Trophoblast cell (in vitro differentiated cells and primary cell): ENCODE results near the gene MRPL4.

Experiments
- DNase-seq, 2 donors: peaks; one replicate each; pipeline ENCODE4 v3.0.0-alpha.2; 2016
- H2AFZ ChIP-seq: 2 replicates; pipeline ENCODE4 v1.6.1; 2013; ENCODE audit warnings: low read length, moderate library complexity, mild to moderate bottlenecking; ENCODE audit not compliant: insufficient read depth, poor library complexity
- H2AK5ac ChIP-seq: 2 replicates; pipeline ENCODE4 v1.6.1; 2013; ENCODE audit warnings: mild to moderate bottlenecking, low read length
- H2BK120ac ChIP-seq: 2 replicates; pipeline ENCODE4 v1.6.1; 2013; ENCODE audit warnings: low read length, mild to moderate bottlenecking, moderate library complexity; ENCODE audit not compliant: insufficient read depth, poor library complexity
- H2BK12ac ChIP-seq: 2 replicates; pipeline ENCODE4 v1.6.1; 2013; ENCODE audit warnings: mild to moderate bottlenecking, low read length, moderate library complexity
- H2BK5ac ChIP-seq: 2 replicates; pipeline ENCODE4 v1.6.1; 2013; ENCODE audit warnings: low read length, low read depth, moderate library complexity, mild to moderate bottlenecking; ENCODE audit not compliant: poor library complexity
- H3K14ac ChIP-seq: 2 replicates; pipeline ENCODE4 v1.6.1; 2013; ENCODE audit warnings: mild to moderate bottlenecking, low read length
- H3K18ac ChIP-seq: 2 replicates; pipeline ENCODE4 v1.6.1; 2013; ENCODE audit warnings: mild to moderate bottlenecking, low read length
- H3K23ac ChIP-seq: 2 replicates; pipeline ENCODE4 v1.6.1; 2013; ENCODE audit warnings: low read length
- H3K27ac ChIP-seq: 2 replicates; pipeline ENCODE4 v1.5.1; 2013; ENCODE audit warnings: low read depth, mild to moderate bottlenecking, inconsistent platforms, low read length, moderate library complexity
- H3K27me3 ChIP-seq: 2 replicates; pipeline ENCODE4 v1.6.1; 2013; ENCODE audit warnings: inconsistent platforms, mild to moderate bottlenecking, low read length, moderate library complexity; ENCODE audit not compliant: insufficient read depth
- H3K36me3 ChIP-seq, 2 experiments: 1 replicate in 1 of 2; 2 replicates in 1 of 2; pipeline ENCODE4 v1.6.1; 2013; ENCODE audit warnings: low read length in 2 of 2, mild to moderate bottlenecking in 2 of 2, moderate library complexity in 1 of 2; ENCODE audit not compliant: insufficient read depth in 2 of 2, control insufficient read depth in 1 of 2
- H3K4ac ChIP-seq: 2 replicates; pipeline ENCODE4 v1.6.1; 2013; ENCODE audit warnings: low read depth, mild to moderate bottlenecking, low read length, moderate library complexity
- H3K4me1 ChIP-seq, 2 experiments: 1 replicate in 1 of 2; 2 replicates in 1 of 2; pipeline ENCODE4 v1.6.1; 2013; ENCODE audit warnings: low read length in 2 of 2, mild to moderate bottlenecking in 2 of 2, moderate library complexity in 1 of 2; ENCODE audit not compliant: insufficient read depth in 2 of 2, control insufficient read depth in 1 of 2
- H3K4me2 ChIP-seq: 2 replicates; pipeline ENCODE4 v1.6.1; 2013; ENCODE audit warnings: inconsistent platforms, mild to moderate bottlenecking, low read length, moderate library complexity
- H3K4me3 ChIP-seq: 2 replicates; pipeline ENCODE4 v1.5.1; 2013; ENCODE audit warnings: mild to moderate bottlenecking, low read depth, low read length, inconsistent platforms
- H3K79me1 ChIP-seq: one replicate; pipeline ENCODE4 v1.6.1; 2013; ENCODE audit warnings: low read length
- H3K79me2 ChIP-seq: 2 replicates; pipeline ENCODE4 v1.6.1; 2013; ENCODE audit warnings: low read length, mild to moderate bottlenecking; ENCODE audit not compliant: control insufficient read depth, insufficient read depth, poor library complexity
- H3K9ac ChIP-seq: 2 replicates; pipeline ENCODE4 v1.6.1; 2013; ENCODE audit warnings: mild to moderate bottlenecking, low read length
- H3K9me3 ChIP-seq: 2 replicates; pipeline ENCODE4 v1.6.1; 2013; ENCODE audit warnings: low read depth, mild to moderate bottlenecking, control low read depth, inconsistent platforms, low read length; ENCODE audit not compliant: insufficient read depth
- H4K12ac ChIP-seq: 2 replicates; pipeline ENCODE4 v1.6.1; 2013; ENCODE audit warnings: low read depth, mild to moderate bottlenecking, low read length, moderate library complexity
- H4K8ac ChIP-seq: 2 replicates; pipeline ENCODE4 v1.6.1; 2013; ENCODE audit warnings: low read depth, mild to moderate bottlenecking, low read length, moderate library complexity
- H4K91ac ChIP-seq: one replicate; pipeline ENCODE4 v1.6.1; 2013; ENCODE audit warnings: low read depth, mild to moderate bottlenecking, low read length, moderate library complexity
- WGBS: extraction: QIAGEN DNeasy Blood & Tissue Kit; methylation state at CpG from one replicate; pipeline ENCODE4 v1.1.7; 2013; ENCODE audit warnings: missing lambda C conversion rate; ENCODE audit not compliant: insufficient read length, insufficient coverage; ENCODE audit errors: extremely low coverage; 5-methylcytosine and 5-hydroxymethylcytosine counted together

The MRPL4 gene

GRCh38 chr19:10207026-10207425 lies 45.0 kb upstream of the MRPL4 start:
- Histone ChIP-seq H4K91ac (peak overlapping the region; percentile 76), H3K23ac (no peak overlapping the region), H4K12ac (no peak overlapping the region), H2BK12ac (peak overlapping the region; percentile 50), H3K4ac (peak overlapping the region; percentile 21), H3K14ac (peak overlapping the region; percentile 48), H3K4me1 (peaks cover 16 to 23% of the 10 kb centered on the region in 2 experiments), H3K27me3 (no peaks in the 10 kb centered on the region), H3K4me3 (no peak overlapping the region), H2AFZ (no peak overlapping the region), H3K36me3 (no peaks in the 10 kb centered on the region), H3K4me2 (no peak overlapping the region), H2AK5ac (peak overlapping the region; percentile 12), H4K8ac (peak overlapping the region; percentile 71), H3K18ac (peak overlapping the region; percentile 28), H3K79me1 (peaks cover 7% of the 10 kb centered on the region), H3K79me2 (no peaks in the 10 kb centered on the region), H3K9ac (no peak overlapping the region), H2BK120ac (peak overlapping the region; percentile 89), H2BK5ac (peak overlapping the region; percentile 78), H3K9me3 (no peaks in the 10 kb centered on the region), H3K27ac (peak overlapping the region; percentile 88)
- whole genome bisulfite sequencing, result no CpG with 5 or more reads among the region's 1 CpG
- no peak for DNase-seq

- Histone ChIP-seq H3K27ac (no peak overlapping the region), H4K8ac (no peak overlapping the region), H2AFZ (no peak overlapping the region), H3K79me2 (no peaks in the 10 kb centered on the region), H3K4me2 (no peak overlapping the region), H2BK5ac (no peak overlapping the region), H2BK120ac (no peak overlapping the region), H3K4me1 (peaks cover 20 to 22% of the 10 kb centered on the region in 2 experiments), H3K36me3 (no peaks in the 10 kb centered on the region), H4K91ac (no peak overlapping the region), H3K4me3 (no peak overlapping the region), H4K12ac (no peak overlapping the region), H3K23ac (no peak overlapping the region), H3K4ac (no peak overlapping the region), H3K79me1 (peaks cover 13% of the 10 kb centered on the region), H3K27me3 (no peaks in the 10 kb centered on the region), H2AK5ac (no peak overlapping the region), H3K14ac (no peak overlapping the region), H3K9me3 (no peaks in the 10 kb centered on the region), H3K9ac (no peak overlapping the region), H3K18ac (no peak overlapping the region), H2BK12ac (no peak overlapping the region)
- DNase-seq, result no peak
- no CpG with 5 or more reads among the region's 4 CpGs for WGBS
Observed at GRCh38 chr19:10209315-10209714, 42.7 kb upstream of the MRPL4 start.

GRCh38 chr19:10211061-10211460 lies 41.0 kb upstream of the MRPL4 start:
- H4K8ac ChIP-seq, result no peak overlapping the region
- WGBS, result no CpG with 5 or more reads among the region's 4 CpGs

GRCh38 chr19:10211691-10212090 lies 40.3 kb upstream of the MRPL4 start:
- Histone ChIP-seq H3K14ac (no peak overlapping the region), H2AFZ (no peak overlapping the region), H3K36me3 (no peaks in the 10 kb centered on the region), H3K79me1 (peaks cover 9% of the 10 kb centered on the region), H3K4me2 (no peak overlapping the region), H4K8ac (no peak overlapping the region), H3K27me3 (no peaks in the 10 kb centered on the region), H4K12ac (no peak overlapping the region), H2BK12ac (no peak overlapping the region), H3K9ac (no peak overlapping the region), H3K4me3 (no peak overlapping the region), H4K91ac (no peak overlapping the region), H3K4me1 (peaks cover 9 to 11% of the 10 kb centered on the region in 2 experiments), H3K27ac (peak overlapping the region; percentile 6), H2AK5ac (no peak overlapping the region), H3K23ac (no peak overlapping the region), H3K4ac (no peak overlapping the region), H2BK120ac (no peak overlapping the region), H3K9me3 (no peaks in the 10 kb centered on the region), H3K79me2 (no peaks in the 10 kb centered on the region), H2BK5ac (no peak overlapping the region), H3K18ac (no peak overlapping the region)
- WGBS, result no CpG with 5 or more reads among the region's 6 CpGs
- DNase-seq, result peak; percentile 76 to 84

More at GRCh38 chr19:10211061-10211460, 41.0 kb upstream of the MRPL4 start:
- Histone ChIP-seq H2AFZ (no peak overlapping the region), H3K79me1 (peaks cover 13% of the 10 kb centered on the region), H3K27me3 (no peaks in the 10 kb centered on the region), H3K4me1 (peaks cover 15% of the 10 kb centered on the region in 2 experiments), H3K79me2 (no peaks in the 10 kb centered on the region), H3K4ac (no peak overlapping the region), H2AK5ac (no peak overlapping the region), H4K91ac (no peak overlapping the region), H3K27ac (no peak overlapping the region), H3K14ac (no peak overlapping the region), H3K4me3 (no peak overlapping the region), H3K23ac (no peak overlapping the region), H2BK5ac (no peak overlapping the region), H3K4me2 (no peak overlapping the region), H3K18ac (no peak overlapping the region), H3K9ac (no peak overlapping the region), H3K9me3 (no peaks in the 10 kb centered on the region), H3K36me3 (no peaks in the 10 kb centered on the region), H2BK12ac (no peak overlapping the region), H2BK120ac (no peak overlapping the region), H4K12ac (no peak overlapping the region)
- DNase-seq, result no peak
